ENCODE measurements around the gene XRN1.
"Not testable (repeated sequence)": the region's sequence is repeated elsewhere in the genome, so short reads cannot be mapped to it uniquely, and the experiment has no call there.

- TF ChIP-seq POLR2AphosphoS5, CTCF, POLR2A, EP300 (IDR thresholded peaks at IDR 0.05): not testable (repeated sequence)
These were observed 8.2 kb downstream of the XRN1 start for GRCh38 chr3:142439499-142440220.
